ENCODE measurements around the gene KRT20.

DNA sequence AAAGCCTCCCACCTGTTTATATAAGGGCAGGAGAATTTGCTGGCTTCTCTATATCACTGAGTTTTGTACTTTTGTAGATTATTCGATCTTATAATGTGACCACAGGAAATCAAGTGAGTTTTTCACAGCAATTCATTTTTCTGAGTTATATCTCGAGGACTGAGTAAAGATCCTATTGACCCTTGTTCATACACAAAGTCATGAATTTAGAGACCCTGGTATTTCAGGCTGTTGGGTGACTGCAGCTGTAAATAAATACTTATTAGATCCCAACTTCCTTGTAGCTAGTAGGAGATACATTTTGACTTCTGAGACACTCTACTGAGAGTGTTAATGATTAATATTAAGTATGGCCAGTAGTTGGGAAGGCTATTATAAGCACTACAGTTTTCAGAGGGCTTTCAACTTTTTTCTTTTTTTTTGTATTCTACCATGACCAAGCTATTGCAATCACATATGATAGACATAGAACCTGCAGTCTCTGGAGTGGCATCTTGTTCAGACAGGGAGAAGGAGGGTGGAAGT, 3.2 kb upstream of the KRT20 start:
- TF ChIP-seq, protein P1, sequence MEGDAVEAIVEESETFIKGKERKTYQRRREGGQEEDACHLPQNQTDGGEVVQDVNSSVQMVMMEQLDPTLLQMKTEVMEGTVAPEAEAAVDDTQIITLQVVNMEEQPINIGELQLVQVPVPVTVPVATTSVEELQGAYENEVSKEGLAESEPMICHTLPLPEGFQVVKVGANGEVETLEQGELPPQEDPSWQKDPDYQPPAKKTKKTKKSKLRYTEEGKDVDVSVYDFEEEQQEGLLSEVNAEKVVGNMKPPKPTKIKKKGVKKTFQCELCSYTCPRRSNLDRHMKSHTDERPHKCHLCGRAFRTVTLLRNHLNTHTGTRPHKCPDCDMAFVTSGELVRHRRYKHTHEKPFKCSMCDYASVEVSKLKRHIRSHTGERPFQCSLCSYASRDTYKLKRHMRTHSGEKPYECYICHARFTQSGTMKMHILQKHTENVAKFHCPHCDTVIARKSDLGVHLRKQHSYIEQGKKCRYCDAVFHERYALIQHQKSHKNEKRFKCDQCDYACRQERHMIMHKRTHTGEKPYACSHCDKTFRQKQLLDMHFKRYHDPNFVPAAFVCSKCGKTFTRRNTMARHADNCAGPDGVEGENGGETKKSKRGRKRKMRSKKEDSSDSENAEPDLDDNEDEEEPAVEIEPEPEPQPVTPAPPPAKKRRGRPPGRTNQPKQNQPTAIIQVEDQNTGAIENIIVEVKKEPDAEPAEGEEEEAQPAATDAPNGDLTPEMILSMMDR (IDR thresholded peaks at IDR 0.05) = no peak
- no peak for TF ChIP-seq POLR2A (IDR thresholded peaks at IDR 0.05)

All from prostate gland (tissue), 2 donors.